ENCODE measurements around the gene TFEB.

The TFEB gene

GRCh38 chr6:41638935-41639808, 96.2 kb downstream of the TFEB start:
- DNase-seq (ENCODE audit: low read depth, low spot score): peak; percentile 63
- in situ Hi-C loops (cut with HindIII; ENCODE audit: low sequenced_read_pairs): no loop called here
- H3K4me3 ChIP-seq (ENCODE audit: low read depth, low read length): peak overlapping the region; percentile 44
- TF ChIP-seq CTCF (IDR thresholded peaks at IDR 0.05; ENCODE audit: low read depth, low read length): no peak

GRCh38 chr6:41638002-41638934, 97.1 kb downstream of the TFEB start, which contains the start of gene MDFI:
Gene MDFI (plus strand): TSS chr6:41638468. CDS start chr6:41638750, 282 bp downstream.
- H3K4me3 ChIP-seq (ENCODE audit: low read depth, low read length): peak within 1 kb of the TSS; percentile 44
- DNase-seq (ENCODE audit: low read depth, low spot score): peak; percentile 56
- no peak for TF ChIP-seq CTCF (IDR thresholded peaks at IDR 0.05; ENCODE audit: low read depth, low read length)
- in situ Hi-C loops (cut with HindIII; ENCODE audit: low sequenced_read_pairs): no loop called here

- DNase-seq (ENCODE audit: low read depth, low spot score): no peak
- peak overlapping the region; percentile 44 for H3K4me3 ChIP-seq (ENCODE audit: low read depth, low read length)
- no peak for TF ChIP-seq CTCF (IDR thresholded peaks at IDR 0.05; ENCODE audit: low read depth, low read length)
- in situ Hi-C loops (cut with HindIII; ENCODE audit: low sequenced_read_pairs): no loop called here
Measured at GRCh38 chr6:41637194-41638001, 98.0 kb downstream of the TFEB start.

- H3K4me3 ChIP-seq (ENCODE audit: low read depth, low read length): peak overlapping the region; percentile 44
- DNase-seq (ENCODE audit: low read depth, low spot score): peak; percentile 42
- TF ChIP-seq CTCF (IDR thresholded peaks at IDR 0.05; ENCODE audit: low read depth, low read length): no peak
- in situ Hi-C loops (cut with HindIII; ENCODE audit: low sequenced_read_pairs): no loop called here
Measured at GRCh38 chr6:41636833-41637193, 98.6 kb downstream of the TFEB start.

GRCh38 chr6:41635365-41635764, 100.0 kb downstream of the TFEB start:
- H3K4me3 ChIP-seq (ENCODE audit: low read depth, low read length): no peak overlapping the region
- in situ Hi-C loops (cut with HindIII; ENCODE audit: low sequenced_read_pairs): no loop called here
- DNase-seq (ENCODE audit: low read depth, low spot score): no peak
- no peak for TF ChIP-seq CTCF (IDR thresholded peaks at IDR 0.05; ENCODE audit: low read depth, low read length)

GRCh38 chr6:41634657-41635056, 100.8 kb downstream of the TFEB start:
- H3K4me3 ChIP-seq (ENCODE audit: low read depth, low read length): no peak overlapping the region
- DNase-seq (ENCODE audit: low read depth, low spot score): peak; percentile 55
- TF ChIP-seq CTCF (IDR thresholded peaks at IDR 0.05; ENCODE audit: low read depth, low read length): no peak
- in situ Hi-C loops (cut with HindIII; ENCODE audit: low sequenced_read_pairs): no loop called here

Measured in astrocyte of the spinal cord (primary cell).